GM12874 (cell line): ENCODE results near the gene PCGF5.

ENCODE experiments used
- CTCF ChIP-seq: IDR thresholded peaks from 2 replicates; pipeline ENCODE4 v1.5.1; 2011; ENCODE audit warnings: low read depth, mild to moderate bottlenecking, control low read depth, low read length, moderate library complexity; ENCODE audit not compliant: insufficient read depth

The PCGF5 gene

GRCh38 chr10:91200314-91201212, 19.9 kb upstream of the PCGF5 start:
- no peak for TF ChIP-seq CTCF

GRCh38 chr10:91201213-91201996, 19.1 kb upstream of the PCGF5 start:
- TF ChIP-seq CTCF, result no peak

- TF ChIP-seq CTCF, result 0 out of 2 replicates have a peak, but pooled peaks have one; percentile 15
Measured at GRCh38 chr10:91206427-91206826, 14.0 kb upstream of the PCGF5 start.

GRCh38 chr10:91206837-91207474, 13.5 kb upstream of the PCGF5 start:
- no peak for TF ChIP-seq CTCF

- TF ChIP-seq CTCF, result no peak
Measured at GRCh38 chr10:91208642-91209041, 11.8 kb upstream of the PCGF5 start.

GRCh38 chr10:91210014-91210413, 10.4 kb upstream of the PCGF5 start:
- TF ChIP-seq CTCF, result no peak

- TF ChIP-seq CTCF, result no peak
Measured at GRCh38 chr10:91210435-91210834, 10.0 kb upstream of the PCGF5 start.
